Ectodermal cell (in vitro differentiated cells): Measurements from ENCODE around the gene ZNF883.

ENCODE experiments used
- H3K27ac ChIP-seq: 2 replicates; pipeline ENCODE4 v1.7.0; 2013; ENCODE audit warnings: mild to moderate bottlenecking, low read depth, low read length; ENCODE audit not compliant: insufficient read depth, poor library complexity, severe bottlenecking
- H3K27me3 ChIP-seq: 2 replicates; pipeline ENCODE4 v1.7.0; 2013; ENCODE audit warnings: mild to moderate bottlenecking, low read length; ENCODE audit not compliant: insufficient read depth, control insufficient read depth, poor library complexity, severe bottlenecking
- H3K36me3 ChIP-seq: one replicate; pipeline ENCODE4 v1.7.0; 2013; ENCODE audit warnings: low read length; ENCODE audit not compliant: control insufficient read depth, insufficient read depth
- H3K4me1 ChIP-seq: one replicate; pipeline ENCODE4 v1.7.0; 2013; ENCODE audit warnings: low read length; ENCODE audit not compliant: control insufficient read depth, insufficient read depth
- H3K4me3 ChIP-seq: 2 replicates; pipeline ENCODE4 v1.7.0; 2013; ENCODE audit warnings: low read depth, low read length, control low read depth; ENCODE audit not compliant: insufficient read depth
- H3K9me3 ChIP-seq: 2 replicates; pipeline ENCODE4 v1.7.0; 2013; ENCODE audit warnings: mild to moderate bottlenecking, low read length, moderate library complexity; ENCODE audit not compliant: control insufficient read depth
- WGBS, 2 experiments: methylation state at CpG; one replicate each; pipeline ENCODE4 v1.1.7; 2013; ENCODE audit warnings: missing lambda C conversion rate in 2 of 2; 5-methylcytosine and 5-hydroxymethylcytosine counted together

Gene ZNF883

DNA sequence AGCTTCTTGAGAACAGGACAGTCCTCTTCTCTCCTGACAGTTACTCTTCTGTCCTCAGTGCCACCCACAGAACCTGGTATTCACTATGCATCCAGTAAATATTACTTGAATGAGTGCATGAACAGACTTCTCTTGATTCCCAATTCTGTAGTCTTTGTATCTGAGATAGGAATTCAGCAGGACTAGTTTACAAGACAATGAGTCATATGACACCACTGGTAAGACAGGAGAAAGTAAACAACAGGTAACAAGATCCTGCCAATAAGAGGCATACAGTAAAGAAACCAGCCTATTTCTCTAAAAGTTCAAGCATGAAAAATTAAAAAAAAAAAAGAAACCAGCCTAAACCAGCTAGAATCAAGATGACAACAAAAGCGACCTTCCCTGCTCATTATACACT lies 6.2 kb downstream of the ZNF883 start:
- Histone ChIP-seq H3K27ac (no peak overlapping the region), H3K4me1 (no peaks in the 10 kb centered on the region), H3K4me3 (no peak overlapping the region), H3K36me3 (peaks cover 31% of the 10 kb centered on the region), H3K9me3 (peaks cover 7% of the 10 kb centered on the region), H3K27me3 (no peaks in the 10 kb centered on the region)
- 67 to 75% methylated on average over 1 of the region's 1 CpG for WGBS, 2 experiments

GRCh38 chr9:112997236-112997941 lies 14.6 kb downstream of the ZNF883 start:
- H3K36me3 ChIP-seq: peaks cover 49% of the 10 kb centered on the region
- H3K4me3 ChIP-seq: no peak overlapping the region
- no peaks in the 10 kb centered on the region for H3K27me3 ChIP-seq
- peaks cover 28% of the 10 kb centered on the region for H3K9me3 ChIP-seq
- H3K27ac ChIP-seq: no peak overlapping the region
- H3K4me1 ChIP-seq: no peaks in the 10 kb centered on the region
- 95 to 100% methylated on average over 1 to 7 of the region's 8 CpGs for WGBS, 2 experiments

- no peak overlapping the region for H3K4me3 ChIP-seq
- WGBS, 2 experiments: 39 to 43% methylated on average over 5 of the region's 5 CpGs
- H3K36me3 ChIP-seq: no peaks in the 10 kb centered on the region
- H3K9me3 ChIP-seq: no peaks in the 10 kb centered on the region
- H3K4me1 ChIP-seq: no peaks in the 10 kb centered on the region
- no peaks in the 10 kb centered on the region for H3K27me3 ChIP-seq
- H3K27ac ChIP-seq: no peak overlapping the region
Observed at GRCh38 chr9:112971415-112971814, 40.6 kb downstream of the ZNF883 start.

DNA sequence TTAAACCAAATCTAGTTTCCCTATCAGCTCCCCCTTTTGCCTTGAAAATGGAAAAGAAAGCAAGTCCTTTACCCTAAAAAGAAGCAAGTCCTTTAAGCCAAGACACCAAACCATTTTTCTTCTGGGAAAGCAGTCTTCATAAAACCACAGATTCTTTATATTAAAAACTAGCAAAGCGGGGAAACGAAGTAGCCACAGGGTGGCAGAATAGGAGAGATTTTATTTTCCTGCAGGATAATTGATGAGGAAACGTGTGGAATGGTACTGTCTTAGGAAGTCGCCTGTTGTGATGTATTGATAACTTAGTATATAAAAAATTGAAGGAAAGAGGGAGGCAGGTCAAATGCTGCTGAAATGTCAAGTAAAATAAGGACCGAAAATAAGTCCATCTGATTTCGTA lies 41.1 kb downstream of the ZNF883 start:
- Histone ChIP-seq H3K36me3 (no peaks in the 10 kb centered on the region), H3K27ac (no peak overlapping the region), H3K4me3 (no peak overlapping the region), H3K4me1 (no peaks in the 10 kb centered on the region), H3K9me3 (no peaks in the 10 kb centered on the region), H3K27me3 (no peaks in the 10 kb centered on the region)
- WGBS, 2 experiments: 63 to 69% methylated on average over 6 of the region's 6 CpGs

- 74% methylated on average over 4 of the region's 4 CpGs for WGBS, 2 experiments
- no peaks in the 10 kb centered on the region for H3K9me3 ChIP-seq
- H3K4me1 ChIP-seq: no peaks in the 10 kb centered on the region
- H3K36me3 ChIP-seq: no peaks in the 10 kb centered on the region
- no peak overlapping the region for H3K4me3 ChIP-seq
- no peak overlapping the region for H3K27ac ChIP-seq
- H3K27me3 ChIP-seq: no peaks in the 10 kb centered on the region
Observed at GRCh38 chr9:112969730-112970129, 42.3 kb downstream of the ZNF883 start.

DNA sequence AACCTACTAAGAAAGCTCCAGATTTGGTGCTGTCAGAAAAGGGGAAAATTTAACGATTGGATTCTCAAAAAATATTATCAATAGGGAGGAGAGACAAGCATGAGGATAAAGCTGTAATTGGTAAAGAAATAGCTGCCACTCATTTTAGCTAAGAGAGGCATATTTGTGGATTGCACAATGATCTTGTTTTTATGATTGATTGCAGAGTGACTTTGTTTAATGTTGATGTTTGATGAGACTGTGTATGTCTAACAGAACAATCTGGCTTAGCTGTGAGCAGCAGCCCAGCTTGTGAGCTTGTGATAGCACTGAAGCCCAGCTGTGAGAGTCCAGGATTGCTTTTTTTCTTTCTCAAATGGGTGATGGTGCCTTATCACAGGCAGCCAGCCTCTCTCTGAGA lies 56.4 kb downstream of the ZNF883 start:
- H3K4me3 ChIP-seq: no peak overlapping the region
- WGBS, 2 experiments: 74 to 77% methylated on average over 1 of the region's 1 CpG
- no peak overlapping the region for H3K27ac ChIP-seq
- peaks cover 4% of the 10 kb centered on the region for H3K27me3 ChIP-seq
- H3K36me3 ChIP-seq: no peaks in the 10 kb centered on the region
- H3K9me3 ChIP-seq: no peaks in the 10 kb centered on the region
- no peaks in the 10 kb centered on the region for H3K4me1 ChIP-seq

DNA sequence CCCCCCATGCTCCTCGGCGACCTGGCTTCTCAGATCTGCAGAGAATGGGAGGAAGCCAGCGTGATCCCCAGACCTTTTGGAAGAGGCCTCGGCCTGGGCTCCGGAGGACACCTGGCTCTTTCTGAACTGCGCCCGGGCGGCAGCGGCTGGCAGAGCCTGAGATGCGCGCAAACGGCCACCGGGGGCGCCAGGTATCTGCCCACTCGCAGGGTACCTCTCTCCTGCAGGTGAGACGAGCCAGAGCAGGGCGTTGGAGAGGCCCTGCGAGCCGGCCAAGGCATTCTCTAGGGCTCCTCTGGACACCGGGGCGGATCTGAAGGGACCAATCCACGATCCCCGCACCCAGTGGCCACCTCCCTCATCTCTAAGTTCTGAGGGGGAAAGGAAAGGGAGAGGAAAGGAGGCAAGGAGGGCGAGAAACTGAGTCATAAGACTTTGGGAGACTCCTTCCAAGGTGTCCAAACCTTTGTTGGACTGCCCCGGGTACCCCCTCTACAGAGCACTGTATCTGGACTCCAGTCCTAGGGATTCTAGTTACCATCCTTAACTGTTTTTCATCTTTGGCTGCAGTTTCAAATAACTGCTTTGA lies 66.3 kb downstream of the ZNF883 start:
- Histone ChIP-seq H3K4me3 (no peak overlapping the region), H3K9me3 (no peaks in the 10 kb centered on the region), H3K4me1 (no peaks in the 10 kb centered on the region), H3K27me3 (peaks cover 3% of the 10 kb centered on the region), H3K27ac (no peak overlapping the region), H3K36me3 (no peaks in the 10 kb centered on the region)
- 43 to 48% methylated on average over 25 of the region's 25 CpGs for WGBS, 2 experiments

- Histone ChIP-seq H3K27ac (no peak overlapping the region), H3K4me3 (no peak overlapping the region), H3K4me1 (no peaks in the 10 kb centered on the region), H3K27me3 (peaks cover 10% of the 10 kb centered on the region), H3K36me3 (no peaks in the 10 kb centered on the region), H3K9me3 (no peaks in the 10 kb centered on the region)
Observed at GRCh38 chr9:112939418-112939817, 72.6 kb downstream of the ZNF883 start.

- no peak overlapping the region for H3K4me3 ChIP-seq
- no peaks in the 10 kb centered on the region for H3K36me3 ChIP-seq
- no peaks in the 10 kb centered on the region for H3K9me3 ChIP-seq
- peaks cover 3% of the 10 kb centered on the region for H3K27me3 ChIP-seq
- WGBS, 2 experiments: 93 to 97% methylated on average over 2 of the region's 2 CpGs
- H3K4me1 ChIP-seq: no peaks in the 10 kb centered on the region
- H3K27ac ChIP-seq: no peak overlapping the region
Observed at GRCh38 chr9:112933696-112934095, 78.3 kb downstream of the ZNF883 start.

GRCh38 chr9:112925058-112925641 lies 86.8 kb downstream of the ZNF883 start:
- Histone ChIP-seq H3K4me3 (no peak overlapping the region), H3K4me1 (no peaks in the 10 kb centered on the region), H3K36me3 (no peaks in the 10 kb centered on the region), H3K9me3 (no peaks in the 10 kb centered on the region), H3K27me3 (no peaks in the 10 kb centered on the region), H3K27ac (no peak overlapping the region)
- 60 to 61% methylated on average over 8 of the region's 8 CpGs for WGBS, 2 experiments
